ENCODE data around the gene SOCS4.
"Not testable (repeated sequence)": the region's sequence is repeated elsewhere in the genome, so short reads cannot be mapped to it uniquely, and the experiment has no call there.

The SOCS4 gene

DNA sequence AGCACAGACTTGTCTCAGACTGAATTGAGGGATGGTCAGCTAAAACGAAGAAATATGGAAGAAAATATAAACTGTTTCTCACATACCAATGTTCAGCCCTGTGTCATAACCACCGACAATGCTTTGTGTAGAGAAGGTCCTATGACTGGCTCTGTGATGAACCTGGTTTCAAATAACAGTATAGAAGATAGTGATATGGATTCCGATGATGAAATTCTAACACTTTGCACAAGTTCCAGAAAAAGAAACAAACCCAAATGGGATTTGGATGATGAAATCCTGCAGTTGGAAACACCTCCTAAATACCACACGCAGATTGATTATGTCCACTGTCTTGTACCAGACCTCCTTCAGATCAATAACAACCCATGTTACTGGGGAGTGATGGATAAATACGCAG, 16.5 kb downstream of the SOCS4 start:
- Mint-ChIP-seq H3K9me3 (no peaks in the 10 kb centered on the region), H3K4me1 (peaks cover 6% of the 10 kb centered on the region)
- no peak for ATAC-seq

DNA sequence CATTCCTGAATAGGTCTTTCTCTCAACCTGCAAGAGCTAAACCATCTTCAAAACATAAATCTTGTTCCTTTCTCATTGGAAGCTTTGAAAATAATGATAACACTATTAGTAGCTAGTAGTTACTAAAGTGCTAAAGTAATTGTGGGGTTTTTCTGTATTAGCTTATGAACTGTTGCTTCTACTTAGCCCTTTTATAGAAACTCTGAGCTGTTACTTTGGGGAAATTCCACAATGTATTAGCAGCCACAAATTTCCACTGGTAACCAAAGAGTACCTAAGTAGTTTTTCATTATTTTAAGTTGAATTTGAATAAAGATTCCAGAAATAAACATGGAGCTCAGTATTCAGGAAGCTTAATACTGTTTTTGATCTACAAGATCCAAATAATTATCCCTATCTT, 18.1 kb downstream of the SOCS4 start:
- ATAC-seq (no peak), DNase-seq (no peak)
- Mint-ChIP-seq H3K4me1 (peaks cover 6% of the 10 kb centered on the region), H3K27me3 (no peaks in the 10 kb centered on the region), H3K27ac (no peak overlapping the region), H3K4me3 (no peak overlapping the region), H3K9me3 (no peaks in the 10 kb centered on the region)

More for the DNA sequence above, 16.5 kb downstream of the SOCS4 start:
- Mint-ChIP-seq H3K27ac (no peak overlapping the region), H3K4me3 (no peak overlapping the region), H3K27me3 (no peaks in the 10 kb centered on the region)
- no peak for DNase-seq

GRCh38 chr14:55047301-55048053, 20.4 kb downstream of the SOCS4 start:
- no peaks in the 10 kb centered on the region for H3K27me3 Mint-ChIP-seq
- H3K27ac Mint-ChIP-seq = no peak overlapping the region
- H3K9me3 Mint-ChIP-seq = no peaks in the 10 kb centered on the region
- peaks cover 16% of the 10 kb centered on the region for H3K4me1 Mint-ChIP-seq
- no peak overlapping the region for H3K4me3 Mint-ChIP-seq
- ATAC-seq (no peak), DNase-seq (no peak)

- H3K9me3 Mint-ChIP-seq = no peaks in the 10 kb centered on the region
- no peak for ATAC-seq
- H3K27ac Mint-ChIP-seq = no peak overlapping the region
- DNase-seq = no peak
- no peak overlapping the region for H3K4me3 Mint-ChIP-seq
- H3K27me3 Mint-ChIP-seq = no peaks in the 10 kb centered on the region
- peaks cover 30% of the 10 kb centered on the region for H3K4me1 Mint-ChIP-seq
Observed at GRCh38 chr14:55048900-55049436, 21.9 kb downstream of the SOCS4 start.

DNA sequence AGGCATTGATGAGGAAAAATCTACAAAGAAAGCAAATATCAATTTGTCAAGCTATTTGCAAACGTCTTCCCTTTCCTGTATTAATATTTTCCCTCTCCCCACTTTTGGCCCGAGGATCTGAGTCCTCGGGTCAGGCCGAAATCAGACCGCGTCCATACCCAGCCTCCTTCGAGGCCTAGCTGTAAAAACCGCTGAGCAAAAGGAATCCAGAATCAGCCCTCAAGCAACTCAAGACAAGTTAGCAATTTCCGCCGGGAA, 24.1 kb downstream of the SOCS4 start:
- no peak for DNase-seq
- H3K4me3 Mint-ChIP-seq = peak overlapping the region; percentile 90 to 96
- H3K27ac Mint-ChIP-seq = peak overlapping the region; percentile 98
- ATAC-seq = peak; percentile 55
- peaks cover 36% of the 10 kb centered on the region for H3K4me1 Mint-ChIP-seq
- no peaks in the 10 kb centered on the region for H3K27me3 Mint-ChIP-seq
- H3K9me3 Mint-ChIP-seq = no peaks in the 10 kb centered on the region

GRCh38 chr14:55051423-55052268, 24.6 kb downstream of the SOCS4 start, which contains the start of gene MAPK1IP1L:
Gene MAPK1IP1L, plus strand, starts transcription at chr14:55051647. Its CDS starts 10,037 bp downstream, at chr14:55061684.
- no peaks in the 10 kb centered on the region for H3K27me3 Mint-ChIP-seq
- H3K27ac Mint-ChIP-seq = peak within 1 kb of the TSS; percentile 98
- DNase-seq (peak; percentile 92 to 95), ATAC-seq (peak; percentile 96)
- no peaks in the 10 kb centered on the region for H3K9me3 Mint-ChIP-seq
- H3K4me3 Mint-ChIP-seq = peak within 1 kb of the TSS; percentile 90 to 96
- peaks cover 36% of the 10 kb centered on the region for H3K4me1 Mint-ChIP-seq

GRCh38 chr14:55052269-55052930, 25.4 kb downstream of the SOCS4 start:
- peak in 1 of 2 donors; percentile 38 for DNase-seq
- peak; percentile 25 for ATAC-seq
- Mint-ChIP-seq H3K4me3 (peak overlapping the region; percentile 90 to 96), H3K27me3 (no peaks in the 10 kb centered on the region), H3K4me1 (peaks cover 36% of the 10 kb centered on the region), H3K9me3 (no peaks in the 10 kb centered on the region), H3K27ac (peak overlapping the region; percentile 97 to 98)

GRCh38 chr14:55053018-55053417, 26.0 kb downstream of the SOCS4 start:
- H3K4me1 Mint-ChIP-seq = peaks cover 37% of the 10 kb centered on the region
- ATAC-seq = no peak
- DNase-seq = no peak
- H3K4me3 Mint-ChIP-seq = peak overlapping the region; percentile 90 to 96
- H3K27ac Mint-ChIP-seq = peak overlapping the region in 1 of 2 donors; percentile 77
- H3K9me3 Mint-ChIP-seq = no peaks in the 10 kb centered on the region
- H3K27me3 Mint-ChIP-seq = no peaks in the 10 kb centered on the region

- no peaks in the 10 kb centered on the region for H3K9me3 Mint-ChIP-seq
- peak overlapping the region in 1 of 2 donors; percentile 77 for H3K27ac Mint-ChIP-seq
- ATAC-seq = no peak
- peaks cover 42% of the 10 kb centered on the region for H3K4me1 Mint-ChIP-seq
- DNase-seq = no peak
- no peaks in the 10 kb centered on the region for H3K27me3 Mint-ChIP-seq
- peak overlapping the region; percentile 67 to 96 for H3K4me3 Mint-ChIP-seq
Observed at GRCh38 chr14:55053500-55053899, 26.5 kb downstream of the SOCS4 start.

DNA sequence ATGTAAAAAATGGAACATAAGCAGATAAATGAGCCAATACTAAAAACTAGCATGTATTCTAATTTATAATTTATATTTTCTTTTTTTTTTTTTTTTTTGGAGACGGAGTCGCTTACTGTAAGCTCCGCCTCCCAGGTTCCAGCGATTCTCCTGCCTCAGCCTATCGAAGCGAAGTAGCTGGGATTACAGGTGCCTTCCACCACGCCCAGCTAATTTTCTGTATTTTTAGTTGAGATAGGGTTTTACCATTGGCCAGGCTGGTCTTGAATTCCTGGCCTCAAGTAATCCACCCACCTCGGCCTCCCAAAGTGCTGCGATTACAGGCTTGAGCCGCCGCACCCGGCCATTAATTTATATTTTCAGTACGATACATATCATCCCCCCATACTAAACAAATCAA, 27.1 kb downstream of the SOCS4 start:
- ATAC-seq (no peak), DNase-seq (no peak)
- Mint-ChIP-seq H3K4me3 (peak overlapping the region in 1 of 2 donors; percentile 96), H3K4me1 (peaks cover 42% of the 10 kb centered on the region), H3K27me3 (no peaks in the 10 kb centered on the region), H3K27ac (no peak overlapping the region), H3K9me3 (no peaks in the 10 kb centered on the region)

DNA sequence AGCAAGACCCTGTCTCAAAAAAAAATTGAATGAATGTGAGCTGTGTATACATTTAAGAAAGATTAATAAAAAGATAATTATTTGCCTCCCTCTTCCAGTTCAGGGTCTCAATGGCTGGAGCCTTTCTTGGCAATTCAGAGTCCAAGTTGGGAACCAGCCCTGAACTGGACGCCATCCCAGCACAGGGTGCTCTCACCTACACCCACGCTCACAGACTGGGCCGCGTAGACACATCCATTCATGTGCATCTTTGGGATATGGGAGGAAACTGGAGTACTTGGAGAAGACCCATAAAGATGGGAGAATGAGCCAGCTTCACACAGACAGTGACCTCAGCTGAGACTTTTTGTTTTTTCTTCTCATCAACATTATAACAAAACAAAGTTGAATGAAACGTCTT, 30.9 kb downstream of the SOCS4 start:
- H3K9me3 Mint-ChIP-seq = no peaks in the 10 kb centered on the region
- DNase-seq (no peak), ATAC-seq (no peak)
- no peaks in the 10 kb centered on the region for H3K27me3 Mint-ChIP-seq
- H3K4me3 Mint-ChIP-seq = no peak overlapping the region
- peaks cover 51% of the 10 kb centered on the region for H3K4me1 Mint-ChIP-seq
- no peak overlapping the region for H3K27ac Mint-ChIP-seq

- no peak for ATAC-seq
- H3K4me3 Mint-ChIP-seq = no peak overlapping the region
- DNase-seq = no peak
- no peaks in the 10 kb centered on the region for H3K9me3 Mint-ChIP-seq
- H3K27ac Mint-ChIP-seq = no peak overlapping the region
- no peaks in the 10 kb centered on the region for H3K27me3 Mint-ChIP-seq
- peaks cover 42% of the 10 kb centered on the region for H3K4me1 Mint-ChIP-seq
Observed at GRCh38 chr14:55059333-55059732, 32.3 kb downstream of the SOCS4 start.

DNA sequence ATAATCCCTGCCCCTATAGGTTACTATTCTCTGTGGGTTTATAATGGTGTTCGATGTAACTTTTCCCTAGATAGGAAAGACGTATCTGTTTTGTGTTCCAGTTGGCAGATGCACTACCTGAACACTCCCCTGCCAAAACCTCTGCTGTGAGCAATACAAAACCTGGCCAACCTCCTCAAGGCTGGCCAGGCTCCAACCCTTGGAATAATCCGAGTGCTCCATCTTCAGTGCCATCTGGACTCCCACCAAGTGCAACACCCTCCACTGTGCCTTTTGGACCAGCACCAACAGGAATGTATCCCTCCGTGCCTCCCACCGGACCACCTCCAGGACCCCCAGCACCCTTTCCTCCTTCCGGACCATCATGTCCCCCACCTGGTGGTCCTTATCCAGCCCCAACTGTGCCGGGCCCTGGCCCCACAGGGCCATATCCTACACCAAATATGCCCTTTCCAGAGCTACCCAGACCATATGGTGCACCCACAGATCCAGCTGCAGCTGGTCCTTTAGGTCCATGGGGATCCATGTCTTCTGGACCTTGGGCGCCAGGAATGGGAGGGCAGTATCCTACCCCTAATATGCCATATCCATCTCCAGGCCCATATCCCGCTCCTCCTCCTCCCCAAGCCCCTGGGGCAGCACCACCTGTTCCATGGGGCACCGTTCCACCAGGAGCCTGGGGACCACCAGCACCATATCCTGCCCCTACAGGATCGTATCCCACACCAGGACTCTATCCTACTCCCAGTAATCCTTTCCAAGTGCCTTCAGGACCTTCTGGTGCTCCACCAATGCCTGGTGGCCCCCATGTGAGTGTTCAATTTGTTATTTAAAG, 35.7 kb downstream of the SOCS4 start:
- no peaks in the 10 kb centered on the region for H3K9me3 Mint-ChIP-seq
- DNase-seq = no peak
- H3K27me3 Mint-ChIP-seq = no peaks in the 10 kb centered on the region
- H3K4me1 Mint-ChIP-seq = peaks cover 33% of the 10 kb centered on the region
- no peak overlapping the region for H3K27ac Mint-ChIP-seq
- ATAC-seq = no peak
- H3K4me3 Mint-ChIP-seq = no peak overlapping the region

- not testable (repeated sequence) for H3K4me3 Mint-ChIP-seq, H3K27ac Mint-ChIP-seq, DNase-seq, H3K9me3 Mint-ChIP-seq, ATAC-seq, H3K27me3 Mint-ChIP-seq
- H3K4me1 Mint-ChIP-seq = peaks cover 20% of the 10 kb centered on the region
Observed at GRCh38 chr14:55064896-55065295, 37.9 kb downstream of the SOCS4 start.

GRCh38 chr14:55065411-55065810, 38.4 kb downstream of the SOCS4 start:
- Mint-ChIP-seq H3K4me1 (peaks cover 19% of the 10 kb centered on the region), H3K27ac (peak overlapping the region in 1 of 2 donors; percentile 61), H3K27me3 (no peaks in the 10 kb centered on the region), H3K9me3 (no peaks in the 10 kb centered on the region), H3K4me3 (no peak overlapping the region)
- no peak for DNase-seq
- ATAC-seq = no peak
